Measurements from ENCODE around the gene FAM210A.

- TF ChIP-seq CTCF (IDR thresholded peaks at IDR 0.05; ENCODE audit: insufficient read depth, low read length) (no peak), REST (IDR thresholded peaks at IDR 0.05; ENCODE audit: insufficient replicate concordance, low read depth) (no peak), POLR2AphosphoS5 (IDR thresholded peaks at IDR 0.05; ENCODE audit: low read depth) (no peak), GABPA (IDR thresholded peaks at IDR 0.05; ENCODE audit: low read depth) (no peak), SPI1 (IDR thresholded peaks at IDR 0.05; ENCODE audit: borderline replicate concordance, low read depth) (no peak)
These were observed 37.9 kb downstream of the FAM210A start for GRCh38 chr18:13688191-13689136.

All from HL-60 (cell line).